Brain pericyte (primary cell): ENCODE results near the gene KCNC4.

ENCODE experiments used
- DNase-seq: peaks from one replicate; pipeline ENCODE4 v3.0.0-alpha.2; 2012; ENCODE audit warnings: low read depth, low spot score

The KCNC4 gene

GRCh38 chr1:110209715-110210603, at the start of gene KCNC4:
Gene KCNC4 (plus strand): TSS chr1:110210314. CDS start chr1:110211500, 1,186 bp downstream.
- no peak for DNase-seq

- no peak for DNase-seq
Observed at GRCh38 chr1:110160538-110161100, 49.5 kb upstream of the KCNC4 start.

GRCh38 chr1:110161165-110161564, 48.9 kb upstream of the KCNC4 start:
- no peak for DNase-seq

- no peak for DNase-seq
Observed at GRCh38 chr1:110161849-110162248, 48.3 kb upstream of the KCNC4 start.

GRCh38 chr1:110163591-110163990, 46.5 kb upstream of the KCNC4 start:
- no peak for DNase-seq

- DNase-seq: no peak
Observed at GRCh38 chr1:110164725-110165350, 45.3 kb upstream of the KCNC4 start.

- no peak for DNase-seq
Observed at GRCh38 chr1:110165761-110166231, 44.3 kb upstream of the KCNC4 start.

GRCh38 chr1:110166861-110167260, 43.3 kb upstream of the KCNC4 start:
- no peak for DNase-seq

GRCh38 chr1:110170766-110171733, 39.1 kb upstream of the KCNC4 start:
- no peak for DNase-seq

- no peak for DNase-seq
Observed at GRCh38 chr1:110172001-110172400, 38.1 kb upstream of the KCNC4 start.

- no peak for DNase-seq
Observed at GRCh38 chr1:110173466-110174105, 36.5 kb upstream of the KCNC4 start.

GRCh38 chr1:110174961-110175360, 35.2 kb upstream of the KCNC4 start:
- no peak for DNase-seq

- DNase-seq: no peak
Observed at GRCh38 chr1:110176299-110176956, 33.7 kb upstream of the KCNC4 start.

GRCh38 chr1:110177775-110178174, 32.3 kb upstream of the KCNC4 start:
- DNase-seq: no peak

GRCh38 chr1:110183642-110184167, 26.4 kb upstream of the KCNC4 start:
- no peak for DNase-seq

GRCh38 chr1:110184446-110184845, 25.7 kb upstream of the KCNC4 start:
- no peak for DNase-seq

GRCh38 chr1:110185181-110185580, 24.9 kb upstream of the KCNC4 start:
- no peak for DNase-seq

- no peak for DNase-seq
Observed at GRCh38 chr1:110186558-110186957, 23.6 kb upstream of the KCNC4 start.

GRCh38 chr1:110187139-110187890, 22.8 kb upstream of the KCNC4 start:
- DNase-seq: no peak
